ENCODE results near the gene EEF2KMT.
A peak's percentile ranks its signal among the peaks of the same experiment; 100 is the strongest.
"Not testable (repeated sequence)": the region's sequence is repeated elsewhere in the genome, so short reads cannot be mapped to it uniquely, and the experiment has no call there.

EEF2KMT gene

DNA sequence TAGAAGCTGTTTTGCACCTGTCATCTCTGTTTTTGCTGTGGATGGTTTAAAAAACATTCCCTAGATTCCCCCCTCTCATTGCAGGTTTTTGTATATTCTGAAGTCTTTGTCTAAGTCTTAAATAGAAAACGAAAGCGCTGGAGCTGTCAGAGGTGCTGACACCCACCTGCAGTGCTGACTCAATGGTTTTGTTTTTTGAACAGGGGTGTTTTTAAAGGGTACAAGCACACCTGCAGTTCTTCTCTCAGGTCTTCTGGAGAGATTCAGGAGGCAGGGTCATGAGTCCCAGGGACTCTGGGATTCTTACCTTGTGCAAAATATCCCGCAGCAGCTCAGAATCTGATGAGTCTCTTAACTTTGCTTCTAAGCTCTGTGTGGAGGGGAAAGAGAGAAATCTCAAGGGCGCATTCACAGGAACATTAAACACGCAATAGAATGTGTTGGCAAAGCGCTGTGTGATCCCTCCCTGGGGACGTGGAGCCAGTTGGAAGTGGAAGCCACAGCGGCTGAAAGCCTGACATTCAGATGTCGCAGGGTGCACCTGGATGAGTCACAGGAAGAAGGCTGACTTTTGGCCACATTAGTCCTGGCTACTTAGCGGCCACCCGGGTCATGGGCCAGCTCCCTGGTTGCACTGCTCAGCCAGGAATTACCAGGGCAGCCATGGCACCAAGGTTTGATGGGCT is 2.3 kb downstream of the EEF2KMT start:
- not testable (repeated sequence) for DNase-seq

DNA sequence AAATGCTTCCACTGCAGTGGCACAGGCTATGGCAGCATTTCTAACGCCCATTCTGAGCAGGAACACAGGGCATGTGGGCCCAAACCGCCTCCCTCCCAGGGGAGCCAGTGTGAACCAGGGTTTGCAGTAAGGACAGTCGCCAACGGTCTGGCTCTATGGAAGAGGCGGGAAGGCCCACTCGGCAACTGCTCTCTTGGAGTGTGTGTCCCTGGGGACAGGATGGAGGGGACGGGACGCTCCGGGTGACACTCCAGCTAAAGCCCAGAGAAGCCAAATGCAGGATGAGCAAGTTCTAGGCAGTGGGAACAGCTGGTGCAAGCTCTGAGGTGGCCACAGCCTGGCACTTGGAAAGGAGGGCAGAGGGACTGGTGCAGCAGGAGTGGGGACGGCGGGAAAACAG is 3.8 kb downstream of the EEF2KMT start:
- DNase-seq: not testable (repeated sequence)

DNA sequence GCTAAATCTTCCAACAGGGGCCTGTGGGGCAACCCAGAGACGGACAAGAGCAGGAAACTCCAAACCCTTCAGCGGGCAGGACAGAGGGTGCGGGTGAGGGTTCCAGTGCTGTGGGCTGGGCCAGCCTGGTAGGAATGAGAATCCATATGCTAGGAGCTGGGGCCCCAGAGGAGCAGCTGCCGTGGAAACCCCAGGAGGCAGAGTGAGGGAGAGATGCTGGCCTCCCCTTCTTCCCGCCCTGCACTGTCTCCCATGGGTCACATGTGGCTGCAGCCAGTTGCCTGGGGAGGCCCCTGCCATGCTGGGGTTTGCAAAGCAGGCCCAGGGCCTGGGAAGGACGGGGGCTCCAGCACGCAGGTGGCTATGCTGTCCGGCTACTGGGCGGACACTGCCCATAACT is 4.5 kb downstream of the EEF2KMT start:
- not testable (repeated sequence) for DNase-seq

DNA sequence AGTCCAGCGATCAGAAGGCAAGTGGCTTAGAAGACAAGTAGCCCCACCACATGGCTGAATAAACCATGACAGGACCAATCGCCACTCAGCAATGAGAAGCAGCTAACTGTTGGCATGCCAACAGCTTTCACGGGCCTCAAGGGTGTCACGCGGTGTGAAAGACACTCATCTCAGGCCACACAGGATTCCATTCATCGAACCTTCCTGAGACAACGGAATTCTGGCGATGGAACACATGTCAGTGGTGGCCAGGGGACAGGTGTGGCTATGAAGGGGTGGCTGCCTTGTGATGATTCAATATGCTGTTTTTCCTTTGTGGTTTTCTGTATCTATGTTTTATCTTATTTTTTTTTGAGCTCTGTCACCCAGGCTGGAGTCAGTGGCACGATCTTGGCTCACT is 7.0 kb downstream of the EEF2KMT start:
- not testable (repeated sequence) for DNase-seq

DNA sequence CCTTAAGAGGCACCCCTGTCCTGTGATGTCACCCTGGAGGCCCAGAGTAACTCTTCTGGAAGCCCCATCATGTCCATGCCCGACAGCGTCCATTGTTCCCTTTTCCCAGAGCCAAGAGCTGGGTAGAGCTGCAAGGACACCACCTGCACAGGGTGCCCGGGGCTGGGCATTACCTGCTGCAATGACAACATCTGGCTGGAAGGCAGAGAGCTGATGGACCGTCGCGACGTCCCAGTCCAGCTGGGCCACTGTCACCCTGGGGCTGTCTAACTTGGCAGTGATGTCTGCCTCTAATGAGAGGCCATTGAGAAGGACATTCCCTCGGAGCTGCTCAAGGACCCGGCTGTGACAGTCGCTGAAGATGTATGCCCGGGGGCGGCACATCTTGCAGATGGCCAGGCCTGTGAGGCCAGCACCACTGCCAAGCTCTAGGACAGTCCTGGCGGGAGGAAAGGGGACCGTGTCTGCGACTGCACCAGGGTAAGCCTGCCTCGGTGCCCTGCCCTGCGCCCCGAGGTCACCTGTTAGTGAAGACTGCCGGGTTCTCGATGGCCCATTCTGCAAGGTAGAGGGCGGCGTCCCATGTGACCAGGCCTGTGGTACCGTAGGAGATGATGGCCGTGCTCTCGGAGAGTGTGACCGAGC is 7.6 kb downstream of the EEF2KMT start:
- DNase-seq: not testable (repeated sequence)

DNA sequence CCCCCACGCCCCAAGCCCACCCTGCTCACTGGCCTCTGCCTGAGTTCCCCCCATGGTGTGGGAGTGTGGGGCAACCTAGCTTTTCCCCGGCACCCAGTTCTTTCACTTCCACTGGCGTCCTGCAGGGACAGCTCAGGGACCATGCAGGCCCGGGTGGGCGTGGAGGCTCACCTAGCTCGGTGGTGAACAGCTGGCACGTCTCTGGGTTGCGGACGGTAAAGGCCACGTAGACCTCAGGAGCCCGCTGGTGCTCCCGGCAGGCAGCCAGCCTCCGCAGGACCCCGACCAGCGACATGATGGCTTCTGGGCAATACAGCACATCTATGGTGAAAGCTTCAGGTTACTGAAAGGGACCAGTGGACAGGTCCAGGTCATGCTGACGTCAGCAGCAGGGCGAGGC is 8.7 kb downstream of the EEF2KMT start:
- not testable (repeated sequence) for DNase-seq

DNA sequence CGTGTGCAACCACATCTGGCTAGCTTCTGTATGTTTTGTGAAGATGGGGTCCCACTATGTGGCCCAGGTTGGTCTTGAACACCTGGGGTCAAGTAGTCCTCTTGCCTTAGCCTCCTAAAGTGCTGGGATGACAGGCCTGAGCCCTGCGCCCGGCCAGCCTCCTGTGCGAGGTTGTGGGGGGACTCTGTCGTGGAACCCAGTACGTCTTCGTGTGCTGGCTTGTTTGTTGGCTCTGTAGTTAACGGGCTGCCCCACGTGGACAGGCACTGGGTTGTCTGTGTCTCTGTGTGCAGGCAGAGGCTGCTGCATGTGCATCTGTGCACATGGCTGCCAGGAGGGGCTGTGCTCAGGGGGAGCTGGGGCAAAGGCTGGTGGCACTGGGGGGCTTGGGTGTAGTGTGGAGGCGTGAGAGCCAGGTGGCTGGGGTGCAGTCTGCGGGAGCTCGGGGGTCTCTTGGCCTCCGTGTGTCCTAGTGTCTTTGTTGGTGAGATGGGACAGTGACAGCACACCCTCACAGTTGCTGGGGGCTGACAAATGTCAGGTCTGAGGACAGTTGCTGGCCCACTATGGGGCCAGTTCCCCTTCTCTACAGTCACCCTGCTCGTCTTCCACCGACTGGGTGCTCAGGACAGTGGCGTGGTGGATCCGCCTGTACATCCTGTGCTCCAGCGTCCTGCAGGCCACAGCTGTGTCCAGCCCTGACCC is 9.4 kb downstream of the EEF2KMT start:
- not testable (repeated sequence) for DNase-seq

DNA sequence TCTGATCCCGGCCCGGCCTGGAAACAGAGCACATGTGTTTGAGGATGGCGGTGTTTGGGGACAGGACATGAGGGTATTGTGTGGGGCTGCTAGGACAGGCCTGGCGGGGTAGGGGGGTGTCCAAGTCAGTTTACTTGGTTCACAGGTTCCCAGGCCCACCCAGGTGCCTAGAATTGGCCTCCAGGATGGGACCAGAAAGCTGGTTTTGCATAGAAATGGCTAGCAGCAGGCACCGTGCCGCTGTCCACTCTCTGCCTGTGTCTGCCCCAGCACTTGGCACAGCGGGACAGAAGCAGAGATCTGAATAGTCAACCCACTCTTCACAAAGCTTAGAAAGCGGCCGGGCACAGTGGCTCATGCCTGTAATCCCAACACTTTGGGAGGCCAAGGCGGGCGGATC is 11.9 kb downstream of the EEF2KMT start:
- not testable (repeated sequence) for DNase-seq

DNA sequence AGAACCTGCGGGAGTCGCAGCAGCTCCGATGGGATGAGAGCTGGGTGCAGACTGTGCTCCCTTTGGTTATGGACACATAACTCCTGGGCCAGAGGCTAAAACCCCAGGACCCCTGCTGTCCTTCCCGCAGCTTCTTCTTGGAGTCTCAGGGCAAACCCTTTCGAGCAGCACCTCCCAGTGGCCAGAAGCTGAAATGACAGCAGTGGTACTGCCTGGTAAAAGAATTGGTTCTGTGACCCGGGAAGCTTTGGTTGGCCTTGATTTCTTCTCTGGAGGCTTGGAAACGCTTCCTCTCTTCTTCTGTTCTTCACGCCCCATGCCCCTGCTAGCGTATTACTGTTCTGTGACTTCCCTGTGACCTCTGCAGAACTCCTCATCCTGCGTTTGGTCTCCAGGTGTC is 12.8 kb downstream of the EEF2KMT start:
- DNase-seq: not testable (repeated sequence)

DNA sequence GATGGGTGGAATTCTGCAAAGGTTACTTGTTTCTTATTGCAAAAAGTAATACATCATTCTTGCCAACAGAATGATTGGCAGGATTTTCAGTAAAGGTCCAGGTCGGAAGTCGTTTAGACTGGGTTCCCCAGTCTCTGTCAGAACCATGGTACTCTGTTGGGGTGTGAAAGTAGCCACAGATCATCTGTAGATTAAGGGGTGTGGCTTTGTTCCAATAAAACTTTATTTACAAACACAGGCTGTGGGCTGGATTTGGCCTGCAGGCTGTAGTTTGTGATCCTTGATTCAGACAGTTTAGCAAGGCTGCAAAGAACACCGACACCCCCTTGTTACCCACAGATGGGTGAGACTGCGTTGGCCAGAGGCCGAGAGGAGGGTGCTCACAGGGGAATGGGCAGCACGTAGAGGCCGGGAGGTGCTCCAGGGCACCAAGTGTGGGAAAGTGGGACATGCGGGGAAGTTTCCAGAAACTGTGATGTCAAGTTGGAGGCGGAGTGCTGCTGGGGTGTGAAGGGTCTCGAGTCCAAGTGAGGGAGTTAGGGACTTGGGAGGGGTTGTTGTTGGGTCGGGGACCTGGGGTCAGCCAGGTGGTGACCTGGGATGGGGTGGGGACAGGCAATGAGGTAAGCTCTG is 13.4 kb downstream of the EEF2KMT start:
- not testable (repeated sequence) for DNase-seq

DNA sequence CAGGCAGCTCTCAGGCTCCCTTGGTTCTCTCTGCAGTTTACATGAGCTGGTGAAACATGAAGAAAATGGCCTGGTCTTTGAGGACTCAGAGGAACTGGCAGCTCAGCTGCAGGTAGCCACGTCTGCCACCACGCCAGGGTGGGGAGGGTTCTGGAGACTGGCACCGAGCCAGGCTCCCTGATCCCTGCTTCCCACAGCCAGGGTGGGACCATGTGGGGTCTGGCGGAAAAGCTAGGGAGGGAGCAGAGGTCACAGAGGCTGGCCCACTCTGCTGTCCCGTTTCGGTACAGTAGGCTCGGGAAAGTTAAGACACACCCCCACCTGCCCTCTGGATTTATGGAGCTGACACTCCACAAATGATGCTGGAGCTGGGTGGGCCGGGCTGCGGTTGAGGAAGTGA is 13.9 kb downstream of the EEF2KMT start:
- not testable (repeated sequence) for DNase-seq

DNA sequence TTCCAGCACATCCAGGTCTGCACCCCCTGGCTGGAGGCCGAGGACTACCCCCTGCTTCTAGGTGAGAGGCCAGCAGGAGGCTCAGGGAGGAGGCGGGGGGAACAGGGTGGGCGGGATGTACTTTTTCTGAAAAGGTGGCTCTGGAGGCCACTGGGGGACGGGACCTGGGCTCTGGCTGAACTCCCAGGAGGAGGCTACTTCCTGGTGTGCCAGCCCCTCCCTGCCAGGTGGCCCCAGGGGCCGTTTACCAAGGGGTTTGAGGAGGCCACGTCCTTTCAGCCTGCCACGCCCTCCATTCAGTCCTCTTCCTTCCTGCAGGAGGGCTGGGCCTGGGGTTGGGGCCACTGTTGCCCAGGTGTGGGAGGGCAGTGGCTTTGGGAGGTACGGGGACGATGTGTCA is 16.6 kb downstream of the EEF2KMT start:
- DNase-seq: not testable (repeated sequence)

DNA sequence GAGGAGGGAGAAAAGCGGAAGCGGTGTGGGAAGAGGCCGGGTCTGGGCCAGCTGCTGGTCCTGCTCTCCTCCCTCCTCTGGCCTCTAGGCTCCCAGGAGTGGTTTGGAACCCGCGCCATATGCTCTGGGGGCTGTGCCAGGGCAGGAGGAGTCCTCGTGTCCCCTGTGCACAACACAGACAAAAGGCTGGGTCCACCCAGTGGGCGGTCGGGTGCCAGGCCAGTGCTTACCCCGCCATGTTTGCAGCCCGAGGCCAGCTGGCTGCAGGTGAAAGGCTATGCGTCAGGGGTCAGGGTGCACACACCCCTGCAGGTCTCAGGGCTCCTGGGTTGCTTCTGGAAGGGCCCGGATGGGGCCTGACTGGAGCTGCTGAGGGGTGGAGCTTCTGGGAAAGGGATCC is 17.1 kb downstream of the EEF2KMT start:
- not testable (repeated sequence) for DNase-seq

DNA sequence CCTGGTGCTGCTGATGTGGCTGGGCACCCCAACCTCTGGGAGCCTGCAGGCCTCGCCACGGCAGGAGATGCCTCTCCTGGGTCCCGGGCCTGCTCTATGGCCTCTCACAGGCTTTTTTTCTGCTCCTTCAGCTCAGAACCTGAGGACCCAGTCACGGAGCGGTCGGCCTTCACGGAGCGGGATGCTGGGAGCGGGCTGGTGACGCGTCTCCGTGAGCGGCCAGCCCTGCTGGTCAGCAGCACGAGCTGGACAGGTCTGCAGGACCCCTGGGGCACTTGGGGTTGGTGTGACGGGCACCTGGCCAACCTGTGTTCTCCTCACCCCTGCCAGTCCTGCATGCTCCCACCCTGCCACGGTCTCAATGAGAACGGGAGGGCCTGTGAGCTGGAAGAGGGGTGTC is 19.0 kb downstream of the EEF2KMT start:
- no peak for DNase-seq

DNA sequence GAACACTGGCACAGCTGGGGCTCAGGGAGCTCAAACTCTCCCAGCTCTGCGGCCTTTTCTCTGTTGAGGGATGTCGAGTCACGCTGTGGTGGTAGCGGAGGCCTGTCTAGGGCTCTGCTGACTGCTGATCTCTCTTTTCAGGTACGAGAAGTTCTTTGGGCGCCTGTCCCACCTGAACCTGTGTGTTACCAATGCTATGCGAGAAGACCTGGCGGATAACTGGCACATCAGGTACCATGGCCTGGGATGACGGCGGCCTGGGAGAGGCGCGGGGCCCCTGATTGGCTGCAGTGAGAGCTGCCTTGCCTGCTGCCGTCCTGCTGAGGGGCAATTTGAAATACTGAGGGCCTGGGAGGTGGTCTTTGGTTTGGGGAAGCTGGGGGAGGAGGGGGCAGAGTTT is 20.3 kb downstream of the EEF2KMT start:
- DNase-seq: no peak

DNA sequence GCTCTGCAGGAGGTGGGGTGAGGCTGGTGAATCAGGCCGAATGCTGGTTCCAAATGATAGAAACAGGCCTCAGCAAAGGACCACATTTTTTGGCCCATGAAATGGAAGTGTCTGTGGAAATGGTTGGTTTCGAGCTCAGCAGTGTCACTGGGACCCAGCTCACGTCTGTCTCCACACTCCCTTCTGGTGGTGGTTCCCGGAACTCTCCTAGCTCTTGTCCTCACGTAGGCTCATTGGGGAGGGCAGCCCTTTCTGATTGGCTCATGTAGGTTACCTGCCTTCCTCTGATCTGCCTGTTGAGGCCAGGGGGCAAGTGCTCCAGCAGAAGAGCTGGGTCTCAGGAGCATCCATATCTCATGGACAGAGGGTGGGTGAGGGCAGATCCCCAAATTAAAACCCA is 22.0 kb downstream of the EEF2KMT start:
- no peak for DNase-seq

DNA sequence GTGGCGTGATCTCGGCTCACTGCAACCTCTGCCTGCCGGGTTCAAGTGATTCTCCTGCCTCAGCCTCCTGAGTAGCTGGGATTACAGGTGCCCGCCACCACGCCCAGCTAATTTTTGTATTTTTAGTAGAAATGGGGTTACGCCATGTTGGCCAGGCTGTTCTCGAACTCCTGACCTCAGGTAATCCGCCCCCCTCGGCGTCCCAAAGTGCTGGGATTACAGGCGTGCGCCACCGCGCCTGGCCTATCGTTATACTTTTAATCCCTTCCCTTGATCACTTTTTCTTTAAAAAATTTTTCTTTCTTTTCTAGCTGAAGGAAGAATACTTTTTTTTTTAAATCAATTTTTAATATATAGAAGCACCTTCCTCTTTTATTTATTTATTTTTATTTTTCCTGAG is 23.8 kb downstream of the EEF2KMT start:
- DNase-seq: not testable (repeated sequence)

DNA sequence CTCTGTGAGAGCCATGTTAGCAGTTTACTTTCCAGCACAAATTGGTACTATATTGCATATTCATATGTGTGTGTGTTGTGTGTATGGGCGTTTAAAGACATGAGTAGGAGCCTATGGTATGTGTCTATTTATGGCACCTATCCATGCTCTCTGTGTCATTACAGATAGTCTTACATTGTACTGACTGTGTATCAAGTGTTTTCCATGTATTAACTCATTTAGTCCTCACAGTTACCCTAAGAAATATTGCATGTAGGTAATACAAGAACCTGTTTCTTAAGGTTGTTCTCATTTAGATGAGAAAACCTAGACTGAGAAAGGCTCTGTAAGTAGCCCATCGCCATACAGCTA is 24.3 kb downstream of the EEF2KMT start:
- DNase-seq: no peak

DNA sequence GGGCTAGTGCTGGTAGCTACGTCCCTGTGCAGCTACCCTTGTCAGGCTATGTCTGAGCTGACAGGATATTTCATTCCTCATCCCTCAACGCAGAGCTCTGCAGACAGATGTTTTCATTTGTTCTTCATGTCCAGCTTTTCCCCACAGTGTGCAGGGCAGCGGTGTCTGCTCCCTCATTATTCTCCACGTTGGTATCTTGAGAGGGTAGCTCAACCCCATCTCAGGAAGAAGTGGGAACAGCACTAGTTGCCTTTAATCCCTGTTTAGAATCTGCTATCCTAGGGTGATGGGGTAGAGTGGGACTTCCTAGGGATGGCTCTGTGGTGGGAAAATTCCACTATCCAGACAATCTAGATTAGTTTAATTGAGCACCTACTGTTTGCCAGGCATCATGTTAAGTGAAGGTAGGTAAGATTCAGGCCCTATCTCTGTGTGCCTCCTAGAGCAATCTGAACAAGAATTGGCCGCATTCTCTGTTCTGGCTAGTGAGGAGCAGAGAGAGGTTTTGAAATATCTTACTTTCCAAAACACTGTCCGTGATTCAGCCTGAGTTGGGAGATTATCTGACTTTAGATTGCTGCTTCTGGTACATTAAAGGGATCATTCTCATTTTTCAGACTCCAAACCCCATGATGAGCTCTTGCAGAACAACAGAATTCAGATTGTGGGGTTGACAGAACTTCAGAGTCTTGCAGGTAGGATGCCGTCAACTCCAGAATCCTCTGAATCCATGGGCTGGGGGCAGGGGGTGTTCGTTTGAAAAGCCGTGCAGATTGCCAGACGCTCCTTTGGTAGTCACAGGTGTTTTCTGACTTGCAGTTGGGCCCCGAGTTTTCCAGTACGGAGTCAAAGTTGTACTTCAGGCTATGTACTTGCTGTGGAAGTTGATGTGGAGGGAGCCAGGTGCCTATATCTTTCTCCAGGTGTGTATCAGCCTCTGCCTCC is 25.0 kb downstream of the EEF2KMT start:
- DNase-seq: no peak

DNA sequence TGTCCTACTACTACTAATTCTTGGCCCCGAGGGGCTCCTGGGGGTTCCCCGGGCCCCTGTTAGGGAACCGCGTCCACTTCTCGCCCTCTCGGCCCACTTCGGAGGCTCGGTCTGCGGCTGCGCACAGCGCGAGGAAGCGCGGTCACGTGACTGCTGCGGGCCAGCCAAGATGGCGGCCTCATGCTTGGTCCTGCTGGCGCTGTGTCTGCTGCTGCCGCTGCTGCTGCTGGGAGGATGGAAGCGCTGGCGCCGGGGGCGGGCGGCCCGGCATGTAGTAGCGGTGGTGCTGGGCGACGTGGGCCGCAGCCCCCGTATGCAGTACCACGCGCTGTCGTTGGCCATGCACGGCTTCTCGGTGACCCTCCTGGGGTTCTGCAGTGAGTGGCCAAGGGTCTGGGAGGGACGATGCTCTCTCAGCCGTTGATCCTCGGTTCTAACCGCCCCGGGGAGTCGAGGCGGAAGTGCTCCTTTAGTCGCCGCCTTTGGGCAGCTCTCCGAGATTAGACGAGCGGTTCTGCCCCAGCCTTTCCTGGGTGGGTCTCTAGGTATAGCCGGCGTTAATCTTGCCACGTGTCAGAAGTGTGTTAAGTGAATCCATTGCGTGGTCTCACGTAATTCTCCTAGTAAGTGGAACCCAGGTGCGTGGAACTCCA is 25.8 kb downstream of the EEF2KMT start, which contains the start of gene ALG1:
Gene ALG1, plus strand, starts transcription at position 163 of the 653 bp plus-strand sequence. Its CDS starts 7 bp downstream, at position 170.
- DNase-seq: peak; percentile 62

DNA sequence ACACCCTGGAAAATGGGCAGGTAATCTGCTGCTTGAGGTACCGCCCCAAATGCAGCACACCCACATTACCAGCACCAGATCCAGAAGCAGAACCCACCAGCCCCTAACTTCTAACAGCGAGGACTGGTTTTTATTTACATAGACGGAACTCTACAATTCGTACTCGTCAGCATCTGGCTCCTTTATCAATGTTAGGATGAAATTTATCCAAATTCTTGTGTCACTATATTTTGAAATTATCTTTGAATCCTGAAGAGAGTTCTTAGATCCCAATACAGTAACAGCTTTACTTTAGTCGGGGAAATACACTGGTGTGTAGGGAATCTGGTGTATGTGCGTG is 26.3 kb downstream of the EEF2KMT start:
- DNase-seq: no peak

Data from NCI-H1105 (cell line).